Dermis microvascular lymphatic vessel endothelial cell (primary cell): Measurements from ENCODE around the gene DBF4. TPM values are rescaled to one million over a fixed set of nuclear protein-coding genes. Genes with fewer than 3 reads are reported as not detected.
A peak's percentile ranks its signal among the peaks of the same experiment; 100 is the strongest.
"Not testable (repeated sequence)": the region's sequence is repeated elsewhere in the genome, so short reads cannot be mapped to it uniquely, and the experiment has no call there.

Source experiments
- DNase-seq, 2 donors: peaks; one replicate each; pipeline versions ENCODE4 v3.0.0 to v3.0.0-alpha.2; 2010; ENCODE audit warnings: low read depth in 2 of 2
- total RNA-seq: library from RNA; depleted of rRNA; stranded (reverse); fragments of >200 nt; gene quantifications from 2 replicates; pipeline ENCODE4 v1.2.1, GENCODE V29; 2014

Gene DBF4, protein sequence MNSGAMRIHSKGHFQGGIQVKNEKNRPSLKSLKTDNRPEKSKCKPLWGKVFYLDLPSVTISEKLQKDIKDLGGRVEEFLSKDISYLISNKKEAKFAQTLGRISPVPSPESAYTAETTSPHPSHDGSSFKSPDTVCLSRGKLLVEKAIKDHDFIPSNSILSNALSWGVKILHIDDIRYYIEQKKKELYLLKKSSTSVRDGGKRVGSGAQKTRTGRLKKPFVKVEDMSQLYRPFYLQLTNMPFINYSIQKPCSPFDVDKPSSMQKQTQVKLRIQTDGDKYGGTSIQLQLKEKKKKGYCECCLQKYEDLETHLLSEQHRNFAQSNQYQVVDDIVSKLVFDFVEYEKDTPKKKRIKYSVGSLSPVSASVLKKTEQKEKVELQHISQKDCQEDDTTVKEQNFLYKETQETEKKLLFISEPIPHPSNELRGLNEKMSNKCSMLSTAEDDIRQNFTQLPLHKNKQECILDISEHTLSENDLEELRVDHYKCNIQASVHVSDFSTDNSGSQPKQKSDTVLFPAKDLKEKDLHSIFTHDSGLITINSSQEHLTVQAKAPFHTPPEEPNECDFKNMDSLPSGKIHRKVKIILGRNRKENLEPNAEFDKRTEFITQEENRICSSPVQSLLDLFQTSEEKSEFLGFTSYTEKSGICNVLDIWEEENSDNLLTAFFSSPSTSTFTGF
- 6.8 and 13.2 TPM in 2 replicates for total RNA-seq

DNA sequence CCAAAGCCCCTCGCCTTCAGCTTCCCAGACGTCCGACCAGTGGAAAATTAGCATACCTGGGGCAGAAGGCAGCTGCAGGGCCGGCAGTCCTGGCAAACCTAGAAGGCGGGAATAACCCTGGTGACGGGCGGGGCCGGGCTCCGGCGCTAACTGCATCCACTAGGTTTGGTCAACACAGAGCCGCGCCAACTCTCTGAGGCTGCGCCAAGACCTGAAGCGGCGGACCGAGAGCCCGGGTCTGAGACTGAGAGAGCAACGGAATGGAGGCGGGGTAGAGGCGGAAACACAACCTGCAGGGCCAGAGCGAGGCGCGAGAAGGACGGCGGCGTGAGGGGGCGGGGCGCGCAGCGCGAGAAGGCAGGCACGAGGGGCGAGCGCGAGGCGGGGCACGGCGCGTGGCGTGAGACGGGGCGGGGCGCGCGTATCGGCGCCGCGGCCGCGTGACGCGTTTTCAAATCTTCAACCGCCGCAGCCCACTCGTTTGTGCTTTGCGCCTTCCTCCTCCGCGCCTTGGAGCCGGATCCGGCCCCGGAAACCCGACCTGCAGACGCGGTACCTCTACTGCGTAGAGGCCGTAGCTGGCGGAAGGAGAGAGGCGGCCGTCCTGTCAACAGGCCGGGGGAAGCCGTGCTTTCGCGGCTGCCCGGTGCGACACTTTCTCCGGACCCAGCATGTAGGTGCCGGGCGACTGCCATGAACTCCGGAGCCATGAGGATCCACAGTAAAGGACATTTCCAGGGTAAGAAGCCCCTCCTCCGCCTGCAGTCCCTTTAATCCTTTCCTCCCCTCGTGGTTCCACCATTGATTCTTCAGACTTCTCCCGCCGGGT lies at the start of gene DBF4, which contains the start of gene SLC25A40:
Gene DBF4, plus strand, starts transcription at position 454 of the 829 bp plus-strand sequence. Its CDS starts 240 bp downstream, at position 694.
Gene SLC25A40, minus strand, starts transcription at position 321 of the 829 bp plus-strand sequence. CDS start 17,633 bp downstream, outside the sequence.
- DNase-seq: peak; percentile 71 to 93

DNA sequence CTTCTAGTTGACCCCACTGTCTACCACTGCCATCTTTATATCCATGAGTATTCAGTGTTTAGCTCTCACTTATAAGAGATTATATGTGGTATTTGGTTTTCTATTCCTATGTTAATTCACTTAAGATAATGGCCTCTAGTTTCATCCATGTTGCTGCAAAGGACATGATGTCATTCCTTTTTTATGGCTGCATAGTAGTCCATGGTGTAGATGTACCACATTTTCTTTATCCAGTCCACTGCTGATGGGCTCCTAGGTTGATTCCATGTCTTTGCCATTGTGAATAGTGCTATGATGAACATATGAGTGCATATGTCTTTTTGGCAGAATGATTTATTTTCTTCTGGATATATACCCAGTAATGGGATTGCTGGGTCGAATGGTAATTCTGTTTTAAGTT lies 47.9 kb upstream of the DBF4 start:
- not testable (repeated sequence) for DNase-seq

DNA sequence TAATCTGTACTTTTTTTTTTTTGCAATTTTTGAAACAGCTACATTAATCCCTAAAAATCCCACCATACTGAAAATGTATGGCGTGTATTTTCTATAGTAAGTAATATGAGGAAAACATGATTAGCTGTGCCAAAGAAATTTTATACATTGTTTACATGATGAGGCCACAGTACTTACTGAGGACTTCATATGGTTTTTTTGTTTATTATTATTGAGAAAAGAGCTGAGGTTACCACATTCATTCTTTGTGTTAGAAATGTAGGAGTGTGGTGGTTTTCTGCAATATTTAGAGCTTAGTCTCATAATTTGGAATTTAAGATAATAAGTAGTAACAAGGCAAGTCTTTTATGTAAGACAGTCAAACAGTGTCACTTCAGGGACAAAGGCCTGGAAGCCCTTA lies 45.2 kb upstream of the DBF4 start:
- no peak for DNase-seq

DNA sequence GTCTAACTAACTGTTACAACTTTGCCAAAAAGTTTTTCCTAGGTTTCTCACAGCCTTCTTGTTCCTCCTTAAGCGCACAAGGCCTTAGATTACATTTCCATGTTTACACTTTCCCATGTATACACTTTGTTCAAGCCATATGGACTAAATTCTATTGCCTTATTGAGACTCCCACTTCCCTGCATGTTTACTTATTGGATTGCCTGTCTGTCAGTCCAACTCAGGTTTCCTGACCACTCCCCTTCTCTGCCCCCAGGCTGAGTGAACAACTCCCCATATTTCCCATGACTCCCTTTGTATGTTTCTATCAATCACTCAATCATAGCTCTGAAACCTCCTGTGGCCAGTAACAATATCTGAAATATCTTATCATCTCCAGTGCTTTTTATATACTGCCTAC lies 43.2 kb upstream of the DBF4 start:
- DNase-seq: no peak

DNA sequence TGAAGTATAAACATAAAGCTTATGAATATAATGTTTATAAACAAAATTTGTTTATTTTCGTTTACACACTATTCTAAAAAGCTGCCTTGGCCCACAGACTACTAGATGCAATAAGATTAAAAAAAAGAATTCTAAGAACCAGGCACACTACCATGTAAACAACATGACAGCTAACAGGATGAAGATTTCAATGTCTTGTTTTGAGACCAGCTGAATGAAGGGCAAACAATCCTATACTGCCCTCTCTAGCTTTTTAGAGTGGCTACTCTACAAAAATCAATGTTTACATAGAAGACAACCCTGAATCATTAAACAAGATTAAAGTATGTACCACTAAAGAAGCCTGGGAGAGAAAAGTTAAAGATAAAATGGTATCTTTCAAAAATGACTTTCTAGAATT lies 38.7 kb upstream of the DBF4 start:
- no peak for DNase-seq

DNA sequence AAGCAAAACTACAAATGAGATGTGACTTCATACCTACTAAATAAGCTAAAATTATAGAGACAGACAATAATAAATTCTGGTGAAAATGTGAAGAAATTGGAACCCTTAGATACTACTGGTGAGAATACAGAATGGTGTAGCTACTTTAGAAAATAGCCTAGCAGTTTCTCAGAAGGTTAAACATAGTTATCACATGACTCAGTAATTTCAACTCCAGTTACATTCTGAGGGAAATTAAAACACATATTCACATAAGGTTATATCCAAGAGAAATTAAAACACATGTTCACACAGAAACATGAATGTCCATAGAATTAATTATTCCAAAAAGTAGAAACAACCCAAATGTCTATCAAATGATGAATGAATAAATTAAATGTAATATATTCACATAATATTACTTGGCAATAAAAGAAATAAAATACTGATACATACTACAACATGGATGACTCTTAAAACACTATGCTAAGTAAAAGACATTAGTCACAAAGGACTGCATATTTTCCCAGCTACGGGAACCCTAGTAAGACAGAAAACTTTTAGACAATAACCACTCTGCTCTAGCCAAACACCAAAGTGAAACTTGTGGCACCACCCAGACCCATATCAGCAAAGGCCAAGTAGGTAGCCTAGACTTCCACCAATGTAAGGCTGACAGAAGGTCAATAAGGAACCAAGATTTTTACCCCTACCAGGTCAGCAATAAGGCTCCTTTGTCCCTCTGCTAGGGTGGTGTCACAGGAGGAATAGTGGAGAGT lies 25.3 kb upstream of the DBF4 start:
- no peak for DNase-seq

DNA sequence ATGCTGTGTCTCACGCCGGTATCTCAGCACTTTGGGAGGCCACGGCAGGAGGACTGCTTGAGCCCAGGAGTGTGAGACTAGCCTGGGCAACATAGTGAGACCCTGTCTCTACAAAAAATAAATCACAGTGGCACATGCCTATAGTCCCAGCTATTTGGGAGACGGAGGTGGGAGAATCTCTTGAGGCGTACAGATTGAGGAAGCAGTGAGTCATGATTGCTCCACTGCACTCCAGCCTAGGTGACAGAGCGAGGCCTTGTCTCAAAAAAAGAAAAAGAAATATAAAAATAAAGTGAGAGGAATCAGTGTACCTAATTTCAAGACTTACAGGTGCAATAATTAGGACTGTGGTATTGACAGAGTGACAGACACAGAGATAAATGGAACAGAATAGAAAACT lies 24.0 kb upstream of the DBF4 start:
- DNase-seq: no peak

DNA sequence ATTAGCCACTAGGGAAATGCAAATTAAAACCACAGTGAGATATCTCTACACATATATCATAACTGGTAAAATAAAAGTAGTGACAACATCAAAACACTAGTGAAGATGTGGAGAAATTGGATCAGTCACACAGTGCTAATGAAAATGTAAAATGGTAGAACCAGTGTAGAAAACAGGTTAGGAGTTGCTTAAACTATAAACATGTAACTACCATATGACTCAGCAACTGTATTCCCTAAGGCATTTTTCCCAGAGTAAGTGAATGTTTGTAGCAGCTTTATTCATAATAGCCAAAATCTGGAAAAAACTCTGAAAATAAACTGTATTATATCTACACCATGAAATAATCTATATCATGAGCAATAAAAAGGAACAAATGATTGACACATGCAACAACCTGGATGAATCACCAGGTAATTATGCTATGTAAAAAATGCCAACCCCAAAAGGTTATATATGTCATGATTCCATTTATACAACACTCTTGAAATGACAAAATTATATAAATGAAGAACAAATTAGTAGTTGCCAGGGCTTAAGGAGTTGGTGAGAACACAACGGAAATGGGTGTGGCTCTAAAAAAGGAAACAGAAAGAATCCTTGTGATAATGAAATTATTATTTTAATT lies 22.9 kb upstream of the DBF4 start:
- DNase-seq: no peak

DNA sequence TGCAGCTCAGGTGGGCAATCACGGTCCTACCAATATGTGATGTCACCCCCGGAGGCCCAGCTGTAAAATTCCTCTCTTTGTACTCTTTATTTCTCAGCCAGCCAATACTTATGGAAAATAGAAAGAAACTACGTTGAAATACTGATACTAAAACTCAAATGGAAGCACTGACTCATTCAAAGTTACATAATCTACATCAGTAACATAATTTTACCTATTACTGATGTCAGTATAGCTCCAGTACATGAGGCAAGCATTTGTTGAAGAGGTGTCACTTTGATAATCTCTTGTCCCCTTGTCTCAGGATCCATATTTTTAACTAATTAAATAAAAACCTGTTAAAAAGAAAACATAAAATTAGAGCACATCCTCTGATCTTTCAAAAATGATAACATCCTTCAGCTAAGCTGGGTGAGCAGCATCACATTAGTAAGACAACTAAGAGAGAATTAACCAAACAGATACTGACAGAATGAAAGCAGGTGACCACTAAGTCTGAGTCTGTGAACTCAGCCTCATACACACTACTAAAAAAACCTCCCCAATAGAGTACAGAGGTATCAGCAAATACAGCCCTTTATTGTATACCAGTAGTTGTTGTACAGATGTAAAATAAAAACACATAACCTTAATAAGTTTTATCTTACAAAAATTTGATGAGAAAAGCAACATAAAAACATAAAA lies 17.7 kb upstream of the DBF4 start:
- no peak for DNase-seq

DNA sequence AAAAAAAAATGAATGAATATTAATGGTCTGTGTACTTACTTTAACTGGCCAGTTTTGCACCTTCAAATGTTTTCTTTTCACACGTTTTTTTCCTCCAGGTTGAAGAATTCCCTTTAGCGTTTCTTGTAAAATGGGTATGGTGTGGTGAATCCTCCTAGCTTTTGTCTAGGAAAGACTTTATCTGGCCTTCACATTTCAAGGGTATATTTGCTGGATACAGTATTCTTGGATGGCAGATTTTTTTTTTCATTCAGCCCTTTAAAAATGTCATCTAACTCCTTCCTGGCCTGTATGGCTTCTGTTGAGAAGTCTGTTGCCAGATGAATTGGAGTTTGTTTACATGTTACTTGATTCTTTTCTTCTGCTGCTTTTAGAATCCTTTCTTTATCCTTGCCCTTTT lies 10.2 kb upstream of the DBF4 start:
- no peak for DNase-seq

DNA sequence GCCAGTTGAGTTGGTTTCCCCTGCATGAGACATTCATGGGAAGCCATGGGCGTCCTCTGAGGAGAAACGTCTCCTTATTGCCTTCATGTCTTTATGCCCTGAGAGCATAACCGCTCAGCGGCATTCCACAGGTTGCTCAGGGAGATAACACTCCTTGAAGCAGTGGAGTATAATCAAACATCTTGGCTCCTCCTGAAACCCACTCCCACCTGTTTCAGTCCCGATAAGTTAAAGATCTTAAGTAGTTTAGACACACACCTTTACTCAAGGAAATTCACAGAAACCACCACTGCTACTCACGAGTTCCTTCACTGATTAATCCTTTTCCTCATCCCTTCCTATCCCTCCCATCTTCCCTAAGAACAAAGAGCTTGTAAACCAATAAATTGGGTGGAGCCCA lies 9.8 kb upstream of the DBF4 start:
- not testable (repeated sequence) for DNase-seq

DNA sequence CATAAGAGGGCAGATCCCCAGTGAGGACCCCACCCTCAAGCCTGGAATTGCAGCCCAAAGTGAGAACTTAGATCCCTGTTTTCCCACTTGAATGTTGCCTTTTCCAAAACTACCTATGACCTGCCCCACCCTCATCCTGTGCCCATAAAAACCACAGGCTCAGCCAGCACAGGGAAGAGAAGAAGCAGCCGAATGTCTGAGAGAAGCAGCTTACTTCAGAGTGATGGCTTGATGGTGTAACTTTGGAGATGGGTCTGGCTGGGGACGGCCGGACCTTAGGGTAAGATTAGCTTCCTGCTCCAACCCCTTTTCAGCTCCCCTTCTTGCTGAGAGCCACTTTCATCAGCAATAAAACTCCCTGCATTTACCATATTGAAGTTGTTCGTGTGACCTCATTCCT lies 5.8 kb upstream of the DBF4 start:
- DNase-seq: no peak

DNA sequence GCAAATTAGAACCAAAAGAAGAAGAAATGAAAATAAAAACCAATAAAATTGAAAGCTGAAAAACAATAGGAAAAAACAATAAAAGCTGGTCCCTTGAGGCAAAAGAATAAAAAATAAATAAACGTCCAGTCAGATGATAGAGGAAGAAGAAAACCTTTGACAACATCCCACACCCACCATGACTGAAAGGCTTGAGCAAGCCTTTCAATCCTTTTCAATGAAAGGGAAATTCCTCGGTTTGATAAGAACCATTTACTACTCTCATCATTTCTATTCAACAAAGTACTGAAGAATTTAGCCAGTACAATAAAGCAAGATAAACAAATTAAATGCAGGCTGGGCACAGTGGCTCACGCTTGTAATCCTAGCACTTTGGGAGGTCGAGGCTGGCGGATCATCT lies 3.9 kb upstream of the DBF4 start:
- DNase-seq: no peak

DNA sequence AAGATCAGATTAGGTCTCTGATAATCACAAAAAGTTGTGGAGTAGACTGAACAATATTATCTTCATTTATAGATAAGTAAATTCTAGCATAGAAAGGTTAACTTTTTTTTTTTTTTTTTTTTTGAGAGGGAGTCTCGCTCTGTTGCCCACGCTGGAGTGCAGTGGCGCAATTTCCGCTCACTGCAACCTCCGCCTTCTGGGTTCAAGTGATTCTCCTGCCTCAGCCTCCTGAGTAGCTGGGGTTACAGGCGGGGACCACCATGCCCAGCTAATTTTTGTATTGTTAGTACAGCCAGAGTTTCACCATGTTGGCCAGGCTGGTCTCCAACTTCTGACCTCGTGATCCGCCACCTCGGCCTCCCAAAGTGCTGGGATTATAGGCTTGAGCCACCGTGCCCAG lies 3.0 kb upstream of the DBF4 start:
- DNase-seq: not testable (repeated sequence)

DNA sequence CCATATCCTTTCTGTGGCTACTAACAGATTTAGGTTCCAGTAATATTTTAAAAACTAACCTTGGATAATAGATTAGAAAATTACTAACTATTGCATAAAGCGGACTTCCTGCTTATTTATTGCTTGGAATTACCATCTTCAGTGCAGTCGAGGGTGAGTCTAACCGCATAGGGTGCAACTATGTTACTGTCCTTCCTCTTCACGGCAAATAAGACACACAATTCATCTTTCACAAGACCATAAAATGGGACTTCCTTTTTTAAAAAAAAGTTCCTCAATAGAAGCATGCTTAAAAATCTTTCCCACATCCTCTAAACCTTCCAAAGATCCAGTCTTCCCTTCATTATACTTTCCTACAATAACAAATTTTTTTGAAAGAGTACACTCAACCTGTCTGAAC lies 2.2 kb upstream of the DBF4 start:
- DNase-seq: no peak

DNA sequence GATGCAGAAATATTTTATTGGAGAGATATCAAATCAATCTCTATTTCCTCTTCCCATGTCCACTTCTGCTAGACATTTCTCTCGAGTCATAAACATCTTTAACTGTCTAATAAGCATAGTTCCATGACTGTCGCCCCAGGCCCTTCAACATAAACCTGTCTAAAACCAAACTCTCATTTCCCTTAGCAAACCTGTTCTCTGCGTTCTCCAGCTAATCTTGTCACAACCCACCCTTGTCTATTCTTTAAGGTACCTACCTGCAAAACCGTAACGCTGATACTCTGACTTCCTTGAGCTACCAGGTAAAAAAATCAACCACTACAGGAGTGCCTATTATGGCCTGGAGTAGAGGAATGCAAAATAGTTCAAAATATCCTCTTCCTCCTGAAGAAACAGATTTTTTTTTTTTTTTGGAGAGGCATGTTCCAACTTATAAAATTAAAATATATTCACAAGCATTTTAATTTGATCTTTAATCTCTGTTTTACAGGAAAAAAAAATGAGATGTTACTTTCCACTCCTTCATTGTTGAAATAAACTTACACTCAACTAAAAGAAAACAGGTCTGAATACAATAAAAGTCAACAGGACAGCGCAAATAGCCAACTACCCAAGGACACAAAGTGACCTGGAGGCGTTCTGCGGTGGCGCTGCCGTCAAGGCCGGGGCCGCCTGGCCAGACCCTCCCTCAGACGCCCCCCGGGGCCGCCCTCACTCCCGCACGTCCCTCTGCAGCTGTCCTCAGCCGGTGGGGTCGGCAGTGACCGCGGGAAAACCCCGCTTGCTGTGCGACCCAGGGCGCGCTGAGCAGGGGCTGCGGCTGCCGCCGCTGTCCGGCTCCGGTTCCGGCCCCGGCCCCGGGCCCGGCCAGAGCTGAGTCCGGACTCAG lies 898 bp upstream of the DBF4 start:
- peak; percentile 3 to 5 for DNase-seq

DNA sequence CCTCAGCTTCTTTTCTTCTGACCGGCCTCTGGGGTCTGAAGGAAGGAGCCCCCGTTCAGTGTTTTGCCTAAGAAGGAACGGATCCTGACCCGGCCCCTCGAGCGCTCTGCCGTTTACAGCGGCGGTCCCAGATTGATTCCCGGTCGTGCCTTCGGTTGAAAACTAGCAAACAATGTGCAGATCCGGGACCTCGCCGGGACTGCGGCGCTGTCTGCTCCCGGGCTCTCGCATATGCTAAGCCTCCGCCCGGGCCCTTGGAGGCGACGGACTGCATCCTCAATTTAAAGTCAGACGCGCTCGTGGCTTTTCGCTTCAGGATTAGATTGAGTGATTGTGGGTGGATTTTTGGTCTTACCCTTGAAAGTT lies 559 bp downstream of the DBF4 start:
- peak; percentile 20 to 71 for DNase-seq

DNA sequence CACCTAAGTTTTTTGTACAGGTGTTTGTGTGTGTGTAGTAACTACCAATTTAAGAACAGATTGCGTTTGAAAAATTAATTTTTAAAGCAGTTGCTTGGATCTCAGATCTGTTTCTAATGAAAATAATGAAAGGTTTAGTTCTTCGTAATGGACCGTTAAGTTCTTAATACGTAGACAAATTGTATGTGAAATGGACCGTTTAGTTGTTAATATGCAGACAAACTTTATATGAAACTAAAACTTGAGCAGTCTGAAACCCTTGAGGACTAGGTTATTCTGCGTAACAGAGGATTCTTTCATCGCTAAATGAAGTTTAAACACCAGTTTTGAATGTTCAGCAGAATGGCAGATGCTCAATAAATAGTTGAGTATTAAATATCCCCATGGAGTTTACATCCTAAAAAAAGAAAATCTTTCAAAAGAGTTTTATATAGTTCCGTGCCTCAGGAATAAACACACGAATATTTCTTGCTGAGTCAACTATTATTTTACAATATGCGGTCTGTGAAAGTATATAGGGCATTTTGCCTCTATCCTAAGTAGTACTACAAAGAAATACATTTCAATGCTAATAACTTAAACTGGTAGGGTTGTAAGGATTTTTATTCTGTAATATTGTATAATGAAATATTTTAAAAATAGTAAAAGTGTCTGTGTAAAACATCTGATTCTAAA lies 1.2 kb downstream of the DBF4 start:
- DNase-seq: peak in 1 of 2 donors; percentile 4
